ENCODE data around the gene RMND1.

DNA sequence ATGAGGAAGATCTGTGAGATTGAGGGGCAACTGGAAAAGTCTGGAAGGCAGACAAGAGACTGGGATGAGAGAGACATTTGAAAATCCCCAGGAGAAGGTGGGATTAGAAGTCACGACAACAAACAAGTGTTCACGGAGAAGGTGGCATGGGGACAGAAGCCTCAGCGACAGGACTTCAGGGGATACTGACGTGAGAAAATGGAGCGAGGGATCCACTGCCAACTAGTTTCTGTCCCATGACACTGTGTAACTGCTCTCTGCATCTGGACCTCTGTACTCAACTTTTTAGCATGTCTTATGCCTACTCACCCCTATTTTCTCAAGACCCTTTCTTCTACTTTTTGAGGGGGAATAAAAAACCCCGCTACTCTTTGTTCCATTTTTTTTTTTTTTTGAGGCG is 42.2 kb downstream of the RMND1 start:
- TF ChIP-seq CTCF (IDR thresholded peaks at IDR 0.05) = no peak
- TF ChIP-seq ZFX (IDR thresholded peaks at IDR 0.05; ENCODE audit: borderline replicate concordance) = no peak
